Measurements from ENCODE around the gene SPTBN5.

The SPTBN5 gene

DNA sequence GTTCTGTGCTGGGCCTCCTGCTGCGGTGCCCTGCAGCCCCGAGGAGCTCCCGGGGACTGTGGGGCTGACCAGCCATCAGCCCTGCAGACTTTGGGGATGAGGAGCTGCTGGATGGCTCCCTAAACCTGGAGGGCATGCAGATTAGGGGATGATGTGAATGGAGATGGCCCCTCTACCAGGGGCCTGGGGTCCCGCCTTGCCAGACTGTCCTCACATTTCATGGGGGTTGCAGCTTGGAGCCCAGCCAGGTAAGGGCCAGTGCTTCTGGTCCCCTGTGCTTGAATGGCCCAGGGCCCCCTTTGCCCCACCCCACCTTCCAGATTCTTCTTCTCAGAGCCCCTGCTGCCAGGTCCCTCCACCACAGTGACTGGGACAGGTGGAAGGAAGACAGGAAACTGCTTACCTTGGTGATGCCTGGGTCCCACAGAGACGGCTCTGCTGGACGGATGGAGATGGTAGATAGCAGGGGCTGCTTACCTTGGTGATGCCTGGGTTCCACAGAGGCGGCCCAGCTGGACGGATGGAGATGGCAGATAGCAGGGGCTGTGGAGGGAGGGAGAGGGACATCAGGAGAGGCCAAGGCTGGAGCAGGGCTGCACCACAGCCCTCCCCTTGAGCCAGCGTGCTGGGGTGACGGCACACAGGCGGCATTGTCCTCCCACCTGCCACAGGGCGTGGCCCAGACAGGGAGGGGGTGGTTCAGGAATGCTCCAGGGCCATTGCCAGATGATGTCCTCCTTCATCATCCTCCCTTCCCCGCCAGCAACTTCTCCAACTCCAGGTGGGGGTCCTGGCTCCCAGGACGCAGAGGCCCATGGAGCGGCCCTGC is at the start of gene SPTBN5:
Gene SPTBN5, minus strand, starts transcription at position 632 of the 829 bp plus-strand sequence. Its CDS starts 556 bp downstream, at position 76.
- in situ Hi-C loops (cut with HindIII; ENCODE audit: low sequenced_read_pairs), result loop anchor here (25.0 kb wide), 1 partner anchor 106 kb away; no protein-coding TSS in a partner anchor

DNA sequence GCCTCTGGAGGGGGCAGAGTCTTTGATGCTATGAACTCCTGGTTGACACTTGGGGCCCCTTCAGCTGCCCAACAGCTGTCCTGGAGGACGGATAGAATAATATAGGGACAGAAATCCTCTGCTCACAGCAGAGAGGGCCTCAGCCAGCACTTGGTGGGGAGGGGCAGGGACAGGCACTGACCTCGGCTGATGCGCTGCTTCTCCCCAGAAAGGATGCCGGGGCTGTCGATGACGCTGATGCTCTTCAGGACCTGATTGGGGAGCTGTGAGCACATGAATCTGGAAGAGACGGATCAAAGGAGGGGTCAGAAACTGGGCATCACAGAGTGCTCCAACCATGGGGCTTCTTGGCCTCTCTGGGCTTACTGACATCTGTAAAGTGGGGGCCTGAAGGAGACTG is 49.0 kb upstream of the SPTBN5 start:
- in situ Hi-C loops (cut with HindIII; ENCODE audit: low sequenced_read_pairs), result no loop called here

DNA sequence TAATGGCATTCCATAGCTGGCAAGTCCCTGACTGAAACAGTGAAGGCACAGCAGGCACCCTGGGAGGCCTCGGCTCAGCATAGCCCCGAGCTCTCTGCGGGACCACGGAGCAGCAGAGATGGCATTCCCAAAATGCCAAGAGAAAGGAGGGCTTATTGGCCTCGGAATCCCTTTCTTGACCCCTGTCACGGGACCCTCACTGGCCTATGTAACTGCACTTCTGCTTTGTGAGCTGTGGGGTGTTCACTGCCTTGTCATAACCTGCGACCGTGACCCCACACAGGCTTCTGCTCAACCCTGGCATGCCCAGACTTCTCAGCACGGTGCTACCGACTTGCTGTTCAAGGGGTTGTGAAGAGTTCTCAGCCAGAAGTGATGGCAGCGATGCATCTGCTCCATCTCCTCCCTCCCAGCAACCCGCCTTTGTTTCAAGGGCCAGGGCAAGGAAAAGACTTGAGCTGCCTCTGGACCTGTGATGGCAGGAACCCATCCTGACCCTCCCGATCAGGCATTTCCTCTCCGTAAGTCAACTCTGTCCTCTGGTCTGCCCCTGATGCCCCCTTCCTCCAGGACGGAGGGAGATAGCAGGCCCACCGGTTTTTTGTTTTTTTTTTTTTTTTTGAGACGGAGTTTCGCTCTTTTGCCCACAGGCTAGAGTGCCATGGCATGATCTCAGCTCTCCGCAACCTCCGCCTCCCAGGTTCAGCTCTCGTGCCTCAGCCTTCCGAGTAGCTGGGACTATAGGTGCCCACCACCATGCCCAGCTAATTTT is 48.0 kb upstream of the SPTBN5 start:
- in situ Hi-C loops (cut with HindIII; ENCODE audit: low sequenced_read_pairs), result no loop called here

DNA sequence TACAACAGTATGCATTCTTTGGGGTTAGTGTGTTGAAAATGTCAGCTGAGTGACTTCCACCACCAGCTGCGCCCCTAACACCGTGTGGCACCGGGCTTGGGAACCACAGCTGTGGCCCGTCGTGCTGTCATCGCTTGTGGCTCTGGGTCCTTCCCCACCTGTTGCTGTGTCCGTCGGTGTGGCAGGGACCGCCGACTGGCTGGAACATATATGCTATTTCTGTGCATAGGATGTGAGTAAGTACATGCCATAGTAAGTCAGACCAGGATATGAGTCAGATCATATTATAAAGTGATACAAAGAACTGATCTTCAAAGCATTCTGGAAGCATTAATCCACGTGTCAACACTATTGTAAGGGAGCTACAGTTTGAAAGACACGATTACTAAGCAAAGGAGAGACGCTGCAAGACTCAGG is 46.6 kb upstream of the SPTBN5 start:
- in situ Hi-C loops (cut with HindIII; ENCODE audit: low sequenced_read_pairs), result no loop called here

DNA sequence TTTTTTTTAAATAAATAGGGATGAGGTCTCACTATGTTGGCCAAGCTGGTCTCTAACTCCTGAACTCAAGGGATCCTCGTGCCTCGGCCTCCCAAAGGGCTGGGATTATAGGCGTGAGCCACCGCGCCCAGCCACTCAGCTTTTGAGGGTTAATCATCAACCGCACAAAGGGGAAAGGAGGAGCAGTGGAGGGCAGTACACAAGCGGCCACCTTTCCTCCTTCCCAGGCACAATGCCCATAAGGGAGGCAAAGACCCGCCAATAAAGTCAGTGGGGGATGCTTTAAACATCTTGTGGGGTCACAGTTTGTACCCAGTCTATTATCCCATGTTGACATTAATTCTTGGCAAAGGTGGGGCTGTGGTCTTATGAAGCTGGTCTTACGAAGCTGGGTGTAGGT is 46.1 kb upstream of the SPTBN5 start:
- in situ Hi-C loops (cut with HindIII; ENCODE audit: low sequenced_read_pairs), result no loop called here

DNA sequence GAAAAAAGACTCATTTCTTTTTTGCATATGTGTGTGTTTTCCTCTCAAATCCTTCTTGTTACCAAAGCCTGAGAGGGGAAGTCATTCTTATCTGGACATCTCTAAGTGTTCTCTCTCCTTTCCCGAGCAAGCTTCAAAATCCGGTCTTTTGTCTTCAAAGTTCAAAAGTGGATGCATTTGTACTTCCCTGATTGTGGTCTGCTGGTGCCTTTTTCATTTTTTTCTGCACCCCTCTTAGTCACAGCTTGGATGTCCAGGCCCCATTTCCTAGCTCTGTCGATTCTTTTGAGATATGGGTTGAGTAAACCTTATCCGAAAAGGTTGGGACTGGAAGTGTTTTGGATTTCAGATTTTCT is 43.7 kb upstream of the SPTBN5 start:
- in situ Hi-C loops (cut with HindIII; ENCODE audit: low sequenced_read_pairs), result no loop called here

DNA sequence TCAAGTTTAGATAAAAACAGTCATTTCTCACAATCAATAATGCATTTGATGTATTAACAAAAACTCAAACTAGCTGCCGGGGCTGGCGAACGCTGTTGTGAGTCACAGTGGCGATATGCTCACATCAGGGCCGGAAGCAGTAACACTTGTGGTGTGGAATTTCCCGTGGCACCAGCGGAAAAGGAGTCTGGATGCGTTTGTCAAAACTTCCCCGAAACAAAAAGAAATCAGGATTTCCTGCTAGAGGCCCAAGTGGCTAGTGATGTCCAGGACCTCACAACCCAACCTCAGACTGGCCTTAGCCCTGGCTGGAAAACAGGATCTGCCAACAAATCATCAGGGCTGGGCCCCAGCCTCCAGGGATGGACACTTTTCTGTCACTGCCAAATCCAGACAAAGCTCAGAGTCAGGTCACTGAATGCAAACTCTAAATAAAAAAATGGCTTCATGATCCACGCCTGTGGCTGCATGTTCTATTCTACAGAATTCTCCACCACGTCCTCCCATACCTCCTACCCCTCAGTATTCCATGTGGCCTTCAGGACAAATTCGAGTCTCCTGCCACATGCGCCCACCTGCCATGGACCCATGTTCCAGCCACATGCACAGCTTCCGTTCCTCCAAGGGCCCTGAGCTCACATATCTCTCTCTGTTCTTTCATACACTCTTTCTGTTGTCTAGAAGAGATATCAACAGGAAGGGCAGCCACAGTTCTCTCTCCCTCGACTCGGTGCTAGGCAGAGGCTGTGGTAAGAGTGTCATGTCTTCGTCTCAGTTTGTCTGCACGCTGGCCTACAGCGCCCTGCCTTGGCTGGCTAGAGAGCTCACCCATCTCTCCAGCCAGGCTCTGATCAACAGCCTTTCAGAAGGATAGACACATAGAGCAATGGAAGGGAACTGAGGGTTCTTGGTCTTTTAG is 43.1 kb upstream of the SPTBN5 start:
- in situ Hi-C loops (cut with HindIII; ENCODE audit: low sequenced_read_pairs), result no loop called here

DNA sequence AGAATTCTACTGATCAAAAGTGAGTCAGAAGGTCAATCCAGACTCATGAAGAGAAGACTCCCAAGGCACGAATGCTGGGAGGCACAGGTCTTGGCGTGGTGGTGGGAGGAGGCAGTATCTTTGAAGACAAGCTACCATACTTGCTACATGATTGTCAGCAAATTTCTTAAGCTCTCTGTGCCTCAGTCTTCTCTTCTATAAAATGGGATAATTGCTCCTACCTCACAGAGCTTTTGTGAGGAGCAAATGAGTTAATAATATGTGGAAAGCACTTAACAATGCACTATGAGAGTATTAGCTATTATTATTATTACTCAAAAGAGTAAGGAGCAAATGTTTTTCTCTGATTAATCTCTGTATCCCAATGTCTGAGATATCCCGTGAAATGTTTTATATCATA is 42.3 kb upstream of the SPTBN5 start:
- in situ Hi-C loops (cut with HindIII; ENCODE audit: low sequenced_read_pairs), result no loop called here

DNA sequence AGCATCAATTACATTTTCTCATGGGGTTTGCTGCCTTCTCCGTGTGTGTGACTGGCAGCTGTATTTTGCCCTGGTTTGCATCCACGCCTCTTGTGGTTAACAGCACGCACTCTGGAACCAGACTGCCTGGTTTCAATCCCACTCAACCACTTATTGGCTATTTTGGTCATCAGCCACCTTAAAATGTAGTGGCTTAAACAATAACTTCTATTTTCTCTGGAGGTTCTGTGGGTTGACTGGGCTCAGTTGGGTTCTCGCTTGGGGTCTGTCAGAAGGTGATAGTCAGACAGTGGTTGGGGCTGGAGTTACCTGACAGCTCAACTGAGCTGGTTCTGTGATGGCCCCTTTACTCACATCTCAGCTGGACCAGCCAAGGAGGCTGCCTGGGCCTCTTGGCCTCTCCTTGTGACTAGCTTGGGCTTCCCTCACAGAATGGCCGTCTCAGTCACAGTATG is 41.7 kb upstream of the SPTBN5 start:
- in situ Hi-C loops (cut with HindIII; ENCODE audit: low sequenced_read_pairs), result no loop called here

DNA sequence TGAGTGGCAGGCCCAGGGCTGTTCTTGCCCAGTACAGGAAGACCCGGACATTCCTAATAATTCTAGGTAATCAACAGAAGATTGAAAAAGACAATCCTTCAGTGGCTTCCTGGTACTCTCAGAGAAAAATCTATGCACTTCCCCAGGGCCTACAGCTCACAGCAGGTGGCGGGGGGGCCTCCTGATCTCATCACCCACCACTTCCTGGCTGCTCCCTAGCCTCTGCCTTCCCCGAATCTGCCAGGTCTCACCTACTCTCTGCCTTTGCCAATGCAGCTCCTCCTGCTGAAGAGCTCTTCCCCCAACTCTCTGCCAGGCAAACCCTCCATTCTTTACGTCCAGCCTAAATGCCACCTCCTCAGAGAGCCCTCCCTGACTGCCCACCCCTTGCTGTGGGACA is 41.0 kb upstream of the SPTBN5 start:
- in situ Hi-C loops (cut with HindIII; ENCODE audit: low sequenced_read_pairs), result no loop called here

DNA sequence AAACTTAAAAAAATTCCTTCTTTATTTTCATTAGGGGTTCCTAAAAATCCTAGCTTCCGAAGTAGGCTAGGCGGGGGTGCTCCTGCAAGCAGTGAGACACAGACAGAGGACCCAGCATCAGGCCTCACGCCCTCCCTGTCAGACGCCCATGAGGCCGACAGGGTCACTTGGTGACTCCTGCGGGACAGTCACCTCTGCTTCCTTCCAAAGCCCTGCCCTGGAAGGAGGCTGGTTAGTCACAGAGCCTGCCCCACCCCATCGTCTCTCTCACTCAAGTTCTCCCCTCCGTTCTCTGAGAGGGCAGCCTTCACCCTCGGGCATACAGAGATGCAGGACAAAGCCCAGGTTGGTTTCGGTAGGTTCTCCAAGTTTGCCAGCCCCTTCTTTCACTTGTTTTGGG is 39.9 kb upstream of the SPTBN5 start:
- in situ Hi-C loops (cut with HindIII; ENCODE audit: low sequenced_read_pairs), result no loop called here

DNA sequence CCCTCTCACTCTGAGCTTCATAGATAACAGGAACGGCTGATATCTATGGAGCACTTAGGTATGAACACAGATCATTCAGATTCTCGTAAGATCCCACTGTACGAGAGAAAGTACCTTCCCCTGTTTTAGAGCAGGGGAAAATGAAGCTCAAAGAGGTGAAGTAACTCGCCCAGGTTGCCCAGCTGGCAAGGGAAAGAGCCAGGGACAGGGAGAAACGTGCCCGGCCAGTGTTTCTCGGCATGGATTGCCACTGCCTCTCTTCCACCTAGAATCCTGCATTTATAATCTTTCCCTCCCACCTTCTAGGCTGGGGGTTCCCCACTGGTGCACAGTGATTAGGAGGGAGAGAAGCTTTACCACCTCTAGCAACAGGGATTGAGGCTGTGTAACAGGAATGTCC is 39.5 kb upstream of the SPTBN5 start:
- in situ Hi-C loops (cut with HindIII; ENCODE audit: low sequenced_read_pairs), result no loop called here

DNA sequence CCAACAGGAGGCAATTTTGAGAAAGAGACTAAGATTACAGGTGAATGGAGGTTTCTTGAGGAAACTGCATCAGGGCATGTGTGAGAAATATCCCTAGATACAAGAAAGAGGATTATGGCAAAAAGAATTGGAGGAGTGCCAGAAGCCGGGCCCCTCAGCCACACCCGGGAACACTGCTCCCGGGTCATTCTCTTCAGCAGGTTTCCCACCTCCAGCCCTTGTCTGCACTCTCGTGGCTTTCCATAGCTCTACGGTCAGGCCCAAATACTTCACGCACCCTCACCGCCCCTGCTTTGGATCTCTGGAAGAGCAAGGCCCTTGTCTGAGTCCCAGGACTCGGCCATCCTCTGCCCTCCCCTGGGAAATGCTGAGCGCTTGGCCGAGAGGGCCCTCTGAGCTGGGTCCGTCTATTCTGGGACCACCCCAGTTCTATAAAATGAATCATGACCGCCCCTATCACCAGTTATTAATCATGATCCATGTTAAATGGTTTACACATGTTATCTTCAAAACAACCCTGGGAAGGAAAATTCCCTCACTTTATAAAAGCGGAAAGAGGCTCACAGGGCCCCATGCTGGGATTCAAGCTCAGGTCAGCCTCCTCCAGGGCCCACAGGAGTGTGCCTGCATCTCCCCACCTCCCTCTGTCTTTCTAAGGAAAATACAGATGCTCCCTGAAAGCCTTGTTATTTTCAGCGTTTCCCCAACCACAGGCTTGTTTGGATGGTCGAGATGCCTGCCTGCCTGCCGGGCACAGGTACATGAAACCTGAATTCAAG is 38.8 kb upstream of the SPTBN5 start:
- in situ Hi-C loops (cut with HindIII; ENCODE audit: low sequenced_read_pairs), result no loop called here

DNA sequence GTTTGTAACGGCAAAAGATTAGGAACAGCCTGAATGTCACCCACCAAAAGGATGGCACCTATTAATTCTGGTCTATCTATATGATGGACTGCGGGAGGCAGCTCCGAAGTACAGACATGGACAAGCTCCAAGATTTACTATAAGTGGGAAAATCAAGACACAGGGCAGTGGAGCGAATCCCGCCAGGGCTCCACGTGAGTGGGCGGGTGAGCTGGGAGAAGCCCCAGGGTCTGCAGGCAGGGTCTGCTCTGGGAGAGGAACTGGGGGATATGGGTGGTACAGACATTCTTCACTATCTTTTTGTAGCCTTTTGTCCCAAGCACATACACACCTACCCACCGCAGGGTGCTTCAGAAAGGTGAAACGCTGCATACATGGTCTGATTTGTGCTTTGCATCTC is 38.2 kb upstream of the SPTBN5 start:
- in situ Hi-C loops (cut with HindIII; ENCODE audit: low sequenced_read_pairs), result no loop called here

DNA sequence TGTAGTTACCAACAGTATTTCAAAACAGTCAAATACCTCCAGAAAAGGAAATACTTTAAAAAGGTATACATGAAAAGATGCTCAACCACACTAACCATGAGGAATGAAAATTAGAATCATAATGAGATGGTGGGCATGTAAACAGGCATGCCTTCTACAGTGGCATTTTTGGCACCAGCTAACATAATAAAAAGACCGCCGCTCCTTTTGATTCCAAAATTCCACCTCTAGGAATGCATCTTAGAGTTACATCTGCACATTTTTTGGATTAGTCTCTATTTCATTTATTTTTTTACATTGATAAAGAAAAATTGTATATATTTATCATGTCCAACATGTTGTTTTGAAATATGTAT is 37.0 kb upstream of the SPTBN5 start:
- in situ Hi-C loops (cut with HindIII; ENCODE audit: low sequenced_read_pairs), result no loop called here

DNA sequence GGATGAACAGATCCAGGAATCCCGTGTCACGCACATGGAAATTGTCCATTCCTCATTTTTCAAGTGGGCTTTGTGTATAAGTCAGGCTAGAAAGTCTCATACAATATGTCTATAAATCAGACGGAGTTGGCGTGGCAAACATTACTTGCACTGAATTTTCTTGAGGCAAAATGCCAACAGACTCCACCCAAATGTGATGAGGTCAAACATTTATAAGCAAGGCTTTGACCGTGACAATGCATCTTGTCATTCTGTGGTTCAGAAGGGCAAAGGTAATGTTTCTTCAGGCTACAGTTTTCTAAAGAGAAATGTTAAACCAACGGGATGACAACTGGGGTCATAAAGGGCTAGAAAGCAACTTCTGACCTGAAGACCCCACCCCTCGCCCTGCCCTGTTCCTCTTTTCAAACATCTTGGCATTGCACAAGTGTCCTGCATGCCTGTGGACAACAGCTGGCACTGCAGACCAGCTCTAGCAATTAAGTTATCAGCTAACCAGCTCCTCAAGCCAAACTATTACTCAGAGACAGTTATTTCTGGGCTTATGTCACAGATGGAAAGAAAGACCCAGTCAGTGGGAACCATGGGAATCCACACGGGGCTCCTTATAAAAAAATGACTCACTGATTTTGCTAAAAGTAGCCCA is 36.5 kb upstream of the SPTBN5 start:
- in situ Hi-C loops (cut with HindIII; ENCODE audit: low sequenced_read_pairs), result no loop called here

DNA sequence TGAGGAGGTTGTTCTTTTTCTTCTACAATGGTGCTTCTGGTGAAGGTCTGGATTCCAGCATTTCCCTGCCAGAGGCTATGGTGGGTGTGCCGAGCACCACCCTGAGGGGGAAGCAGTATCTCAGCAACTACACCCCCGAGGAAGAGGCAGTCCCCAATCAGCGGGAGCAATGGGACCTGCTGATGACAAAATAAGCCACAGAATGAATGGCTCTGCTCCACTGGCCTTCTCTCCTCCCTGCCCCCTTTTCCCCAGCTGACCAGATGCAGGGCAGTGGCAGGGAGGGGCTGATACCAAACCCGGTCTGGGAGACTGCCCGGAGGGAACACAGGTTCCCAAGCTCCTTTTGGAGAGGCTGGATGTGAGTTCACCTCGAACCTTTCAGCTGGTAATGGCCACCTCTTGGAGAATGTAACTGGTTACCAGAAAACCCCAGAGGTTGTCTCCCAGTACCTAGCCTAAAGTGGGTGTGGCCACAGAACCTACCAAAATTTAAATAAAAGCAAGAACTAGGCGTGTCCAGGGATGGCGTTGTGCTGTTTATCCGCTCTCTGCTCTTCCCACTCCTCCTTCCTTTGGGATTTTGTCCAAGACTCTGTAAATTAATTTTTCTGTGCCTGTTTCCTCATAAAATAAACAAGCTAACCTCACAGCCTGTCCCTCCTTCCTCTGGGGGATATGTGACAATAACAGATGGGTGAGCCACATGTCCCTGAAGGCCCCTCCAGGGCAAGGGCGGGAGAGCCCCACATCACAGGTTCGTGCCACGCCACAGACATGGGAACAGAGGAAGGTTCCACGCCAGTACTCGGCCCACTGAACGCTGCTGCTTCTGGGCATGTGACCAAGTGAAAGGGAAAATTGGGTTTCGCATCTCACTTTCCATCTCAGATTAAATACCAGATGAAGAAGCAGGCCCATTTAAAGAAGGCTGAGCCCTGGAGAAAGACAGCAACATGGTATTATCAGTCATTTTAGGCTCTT is 35.1 kb upstream of the SPTBN5 start:
- in situ Hi-C loops (cut with HindIII; ENCODE audit: low sequenced_read_pairs), result no loop called here

DNA sequence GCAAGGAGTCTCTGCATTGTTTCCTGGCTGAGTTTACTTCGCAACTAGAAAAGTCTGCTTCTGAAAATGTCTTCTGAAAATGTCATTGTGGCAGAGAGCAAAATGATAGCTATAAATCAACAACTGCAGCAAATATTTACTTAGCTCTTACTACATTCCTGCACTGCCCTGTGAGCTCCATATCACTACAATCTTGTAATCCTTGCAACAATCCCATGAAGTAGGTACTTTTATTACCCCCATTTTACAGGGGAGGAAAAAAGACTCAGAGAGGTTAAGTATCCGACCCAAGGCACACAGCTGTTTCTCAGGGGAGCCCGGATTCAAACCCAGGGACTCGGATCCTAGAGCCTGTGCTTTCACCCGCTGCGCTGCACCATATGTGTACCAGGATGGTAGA is 34.2 kb upstream of the SPTBN5 start:
- in situ Hi-C loops (cut with HindIII; ENCODE audit: low sequenced_read_pairs), result no loop called here

DNA sequence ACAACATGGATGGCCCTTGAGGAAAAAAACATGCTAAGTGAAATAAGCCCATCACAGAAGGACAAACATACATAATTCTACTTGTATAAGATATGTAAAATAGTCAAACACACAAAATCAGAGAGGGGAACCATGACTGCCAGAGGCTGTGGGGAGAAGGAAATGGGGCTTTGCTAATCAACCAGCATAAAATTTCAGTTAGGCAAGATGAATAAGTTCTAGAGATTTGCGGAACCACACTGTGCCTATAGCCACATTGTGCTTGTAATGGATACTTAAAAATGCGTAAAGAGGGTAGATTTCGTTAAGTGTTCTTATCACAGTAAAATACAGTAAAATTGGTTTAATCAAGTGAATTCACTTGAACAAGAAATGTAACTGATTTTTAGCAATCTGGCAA is 33.7 kb upstream of the SPTBN5 start:
- in situ Hi-C loops (cut with HindIII; ENCODE audit: low sequenced_read_pairs), result no loop called here

All from DLD1 (cell line).